ENCODE results near the gene YIPF1. TPM values are rescaled to one million over a fixed set of nuclear protein-coding genes. Genes with fewer than 3 reads are reported as not detected.

YIPF1 gene
- total RNA-seq, 1 experiment from 2014 or later: 29.1 TPM

- in situ Hi-C loops (cut with HindIII; ENCODE audit: low sequenced_read_pairs): no loop called here
- DNase-seq (ENCODE audit: low spot score): no peak
Measured at GRCh38 chr1:53807916-53808315, 81.7 kb downstream of the YIPF1 start.

DNA sequence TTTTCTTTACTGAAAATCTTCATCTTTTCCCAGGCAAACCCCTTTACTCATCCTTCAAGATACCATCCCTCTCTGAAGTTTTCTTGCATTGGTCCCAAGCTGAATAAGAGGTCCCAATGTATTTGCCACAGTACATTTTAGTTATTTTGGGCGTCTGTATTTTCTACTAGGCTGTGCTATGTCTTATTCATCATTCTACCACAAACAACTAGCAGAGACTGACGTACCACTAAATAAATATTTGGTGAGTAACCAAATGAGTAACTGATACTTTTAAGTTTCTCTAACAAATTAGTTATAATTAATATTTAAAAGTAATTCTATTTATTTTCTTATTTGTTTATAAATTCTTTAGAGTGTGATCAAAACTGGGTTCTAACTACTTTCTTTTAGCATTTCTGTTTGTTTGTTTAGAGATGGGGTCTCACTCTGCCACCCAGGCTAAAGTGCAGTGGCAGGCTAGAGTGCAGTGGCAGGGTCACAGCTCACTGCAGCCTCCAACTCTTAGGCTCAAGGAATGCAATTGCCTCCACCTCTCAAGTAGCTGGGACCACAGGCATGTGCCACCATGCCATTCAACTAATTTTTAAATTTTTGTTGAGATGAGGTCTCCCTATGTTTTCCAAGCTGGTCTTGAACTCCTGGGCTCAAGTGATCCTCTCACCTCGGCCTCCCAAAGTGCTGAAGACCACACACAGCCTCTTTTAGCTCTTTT lies 84.6 kb downstream of the YIPF1 start:
- in situ Hi-C loops (cut with HindIII; ENCODE audit: low sequenced_read_pairs): no loop called here
- DNase-seq (ENCODE audit: low spot score): no peak

GRCh38 chr1:53804181-53804580 lies 85.4 kb downstream of the YIPF1 start:
- no peak for DNase-seq (ENCODE audit: low spot score)
- in situ Hi-C loops (cut with HindIII; ENCODE audit: low sequenced_read_pairs): no loop called here

Other genes starting within 250 kb of the YIPF1 start
- gene GLIS1, start 150.6 kb downstream of the YIPF1 start, total RNA-seq (2014; rRNA removed; shearing (Covaris generic)): 0.14 and 0.92 TPM in 2 replicates
- gene NDC1, start 51.5 kb downstream of the YIPF1 start, total RNA-seq (2014; rRNA removed; shearing (Covaris generic)): 55.2 and 78.6 TPM in 2 replicates
- not detected in 2 replicates for gene DIO1, start 4.4 kb upstream of the YIPF1 start, total RNA-seq (2014; rRNA removed; shearing (Covaris generic))
- 38.3 and 56.6 TPM in 2 replicates for gene IFT25, start 55.9 kb upstream of the YIPF1 start, total RNA-seq (2014; rRNA removed; shearing (Covaris generic))
- gene LRRC42, start 56.6 kb upstream of the YIPF1 start, total RNA-seq (2014; rRNA removed; shearing (Covaris generic)): 60.4 and 94.7 TPM in 2 replicates
- not detected in 2 replicates for gene LDLRAD1, start 128.4 kb upstream of the YIPF1 start, total RNA-seq (2014; rRNA removed; shearing (Covaris generic))
- 125 and 126 TPM in 2 replicates for gene TMEM59, start 163.4 kb upstream of the YIPF1 start, total RNA-seq (2014; rRNA removed; shearing (Covaris generic))
- 3.0 and 5.7 TPM in 2 replicates for gene TCEANC2, start 163.8 kb upstream of the YIPF1 start, total RNA-seq (2014; rRNA removed; shearing (Covaris generic))

Measured in G401 (cell line).